GM19193 (cell line): Measurements from ENCODE around the gene KCNA3.

Experiments used
- POLR2A ChIP-seq: IDR thresholded peaks from 4 replicates; pipeline ENCODE4 v1.6.1; 2011; ENCODE audit not compliant: insufficient read depth, insufficient read length; ENCODE audit errors: extremely low read depth

Gene KCNA3

DNA sequence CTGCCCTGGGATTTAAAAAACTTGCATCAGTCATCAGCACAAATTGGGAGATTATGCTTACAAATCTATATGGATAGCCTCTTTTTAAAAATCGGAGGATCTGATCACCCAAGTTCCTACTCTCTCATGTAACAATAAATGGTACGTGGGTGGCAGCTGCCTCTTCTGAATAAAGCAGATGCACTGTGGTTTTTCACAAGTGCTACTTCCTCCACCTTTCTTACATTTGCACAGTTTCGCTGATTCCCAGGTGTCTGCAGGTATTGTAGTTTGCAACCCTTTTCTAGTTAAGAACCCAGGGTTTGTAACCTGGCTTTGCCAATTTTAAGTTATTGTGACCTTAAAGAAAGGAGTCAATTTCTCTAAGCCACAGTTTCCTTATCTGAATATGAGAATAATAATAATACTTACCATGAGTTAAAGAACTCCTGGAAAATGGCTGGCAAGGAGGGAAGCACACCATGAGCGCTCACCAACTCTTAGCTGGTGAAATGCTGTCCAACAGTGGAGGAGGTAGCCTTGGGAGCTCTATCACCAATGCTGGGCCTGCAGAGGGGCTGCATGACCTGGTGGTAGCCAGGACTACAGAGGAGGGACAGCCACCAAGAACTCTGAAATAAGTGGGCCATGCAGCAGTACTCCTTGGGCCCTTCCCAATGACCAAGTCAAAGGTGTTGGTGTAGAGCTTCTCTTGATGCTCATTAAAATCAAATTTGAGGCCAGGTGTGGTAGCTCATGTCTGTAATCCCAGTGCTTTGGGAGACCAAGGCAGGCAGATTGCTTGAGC lies 38.4 kb downstream of the KCNA3 start:
- no peak for TF ChIP-seq POLR2A

DNA sequence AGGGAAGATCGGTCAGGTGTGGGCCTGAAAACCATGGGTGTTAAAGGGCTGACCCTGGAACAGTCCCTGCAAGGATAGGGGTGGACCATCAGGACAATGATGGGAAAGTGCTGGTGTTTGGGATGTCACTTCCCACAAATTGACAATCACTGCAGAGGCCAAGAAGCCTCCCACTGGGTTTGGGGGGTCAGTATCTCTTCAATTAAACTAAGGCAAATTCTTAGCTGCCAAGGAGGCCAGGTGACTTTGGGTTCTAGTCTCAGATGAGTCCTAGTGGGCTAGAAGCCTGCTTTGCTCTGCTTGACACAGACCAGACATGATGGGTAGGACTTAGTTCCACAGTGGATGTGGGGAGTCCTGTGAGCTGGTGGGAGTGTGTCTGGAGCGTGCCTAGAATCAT lies 39.3 kb downstream of the KCNA3 start:
- TF ChIP-seq POLR2A: no peak

DNA sequence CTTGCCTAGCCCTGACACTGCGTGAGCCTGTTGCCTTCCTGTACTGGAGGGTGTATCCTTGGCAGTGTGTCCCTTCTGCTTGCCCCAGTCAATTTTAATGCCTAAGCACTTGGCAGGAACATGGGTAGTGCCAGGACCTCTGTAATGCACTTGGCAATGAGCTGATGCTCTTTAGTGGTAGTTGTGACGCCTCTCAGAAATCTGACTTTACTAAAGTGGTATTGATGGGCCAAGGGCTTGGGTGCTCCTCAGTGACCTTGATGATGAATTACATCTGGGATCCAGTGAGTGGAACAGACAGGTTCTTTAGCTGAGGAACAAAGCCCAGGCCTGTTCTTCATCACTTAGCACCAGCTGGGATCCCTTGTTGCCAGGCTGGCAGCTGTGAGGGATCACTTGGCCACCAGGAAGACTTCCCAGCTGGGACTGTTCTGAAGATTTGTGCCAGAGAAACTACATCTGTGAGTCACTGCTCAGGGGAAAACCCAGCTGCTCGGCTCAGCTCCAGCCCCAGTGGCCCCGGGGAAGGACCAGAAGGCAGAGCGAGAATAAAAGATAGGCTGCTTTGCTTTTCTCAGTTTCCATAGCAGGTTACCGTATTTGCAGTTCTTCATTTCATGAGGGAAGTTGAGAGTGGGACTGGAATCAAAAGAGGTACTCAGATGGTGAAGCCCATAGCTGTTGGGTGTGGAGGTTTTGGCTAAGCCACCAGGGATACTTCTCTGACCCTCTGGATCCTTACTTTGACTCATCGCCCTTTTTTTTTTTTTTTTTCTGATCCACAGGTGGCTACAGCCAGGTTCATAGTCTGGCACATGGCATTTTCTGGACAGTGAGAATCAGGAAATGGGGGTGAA lies 40.1 kb downstream of the KCNA3 start:
- TF ChIP-seq POLR2A: peak; percentile 37

GRCh38 chr1:110634086-110634454 lies 40.7 kb downstream of the KCNA3 start:
- no peak for TF ChIP-seq POLR2A

GRCh38 chr1:110633646-110634030 lies 41.1 kb downstream of the KCNA3 start:
- no peak for TF ChIP-seq POLR2A

GRCh38 chr1:110631836-110632620 lies 42.7 kb downstream of the KCNA3 start:
- TF ChIP-seq POLR2A: no peak

DNA sequence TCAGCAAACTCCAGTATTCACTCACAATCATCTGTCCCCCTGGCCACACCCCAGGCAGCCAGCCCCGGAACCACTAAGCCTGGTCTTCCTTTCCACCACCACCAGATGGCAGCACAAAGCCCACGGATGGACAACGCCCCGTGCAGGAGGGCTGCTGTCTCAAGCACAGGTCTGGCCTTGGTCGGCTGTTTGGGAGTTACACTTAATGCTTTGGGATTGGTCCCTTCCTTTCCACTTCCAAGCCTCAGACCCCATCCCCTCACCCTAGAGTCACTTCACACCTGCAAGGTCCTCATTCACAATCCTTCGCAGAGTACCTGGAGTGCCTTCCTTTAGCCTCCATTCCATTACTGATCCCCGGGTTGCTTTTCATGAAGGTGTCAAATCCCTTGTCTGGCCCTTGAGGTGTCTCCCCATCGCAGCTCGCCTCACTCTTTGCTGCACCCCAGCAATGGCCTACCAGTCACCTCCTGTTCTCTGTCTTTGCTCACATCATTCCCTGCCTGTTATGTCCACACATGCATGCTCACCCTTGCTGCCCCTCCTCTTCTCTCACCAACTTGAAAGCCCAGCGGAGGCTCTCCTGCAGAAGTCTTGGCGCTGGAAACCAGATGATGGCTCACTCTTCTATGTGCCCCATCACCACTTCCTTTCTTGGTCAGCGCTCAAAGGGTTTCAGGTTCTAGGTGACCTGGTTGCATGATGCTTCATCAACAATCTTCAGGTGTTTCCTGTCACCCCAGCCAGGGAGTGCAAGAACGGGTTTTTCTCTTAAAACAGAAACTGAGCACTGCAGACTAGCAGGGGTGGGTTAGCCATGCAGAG lies 43.7 kb downstream of the KCNA3 start:
- no peak for TF ChIP-seq POLR2A

DNA sequence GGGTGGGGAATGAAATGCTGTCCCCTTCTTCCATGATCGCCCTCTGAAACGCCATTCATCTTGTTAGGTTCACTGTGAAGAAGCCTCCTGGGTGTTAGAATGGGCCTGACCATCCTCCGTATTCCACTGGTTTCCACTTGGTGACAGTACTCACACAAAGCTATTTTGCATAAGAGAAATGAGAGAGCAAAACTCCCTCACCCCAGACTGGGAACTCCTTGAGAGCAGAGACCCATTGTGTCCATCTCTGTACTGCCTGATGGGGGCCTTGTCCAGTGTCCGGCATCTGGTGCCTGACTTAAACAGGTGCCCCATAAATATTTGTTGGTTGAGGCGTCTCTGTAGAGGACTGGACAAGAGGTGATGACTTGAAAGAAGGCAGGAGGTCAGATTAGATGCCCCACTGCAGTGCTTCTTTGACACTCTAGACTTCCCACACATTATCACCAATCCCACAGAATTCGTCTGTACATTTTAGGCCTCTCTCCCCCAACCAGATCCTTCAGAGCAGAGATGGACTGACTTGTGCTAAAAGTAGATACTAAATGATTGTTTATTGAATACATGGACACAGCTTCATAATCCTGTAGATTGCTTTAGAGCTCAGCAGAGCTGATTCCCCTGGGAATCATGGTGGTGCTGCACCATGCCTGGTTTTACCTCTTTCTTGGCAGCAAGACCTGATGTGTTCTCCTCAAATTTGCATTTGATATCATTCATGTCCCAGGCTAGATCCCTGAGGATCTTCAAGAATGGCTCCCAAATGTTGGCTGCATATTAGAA lies 46.2 kb downstream of the KCNA3 start:
- TF ChIP-seq POLR2A: no peak

GRCh38 chr1:110627764-110628163 lies 47.0 kb downstream of the KCNA3 start:
- no peak for TF ChIP-seq POLR2A

GRCh38 chr1:110626889-110627288 lies 47.9 kb downstream of the KCNA3 start:
- TF ChIP-seq POLR2A: no peak
